Right lobe of liver (tissue), 4 donors: ENCODE results near the gene HBP1.

ENCODE experiments used
- POLR2A ChIP-seq: fragments of 450-650 bp; IDR thresholded peaks from one replicate; pipeline ENCODE4 v1.6.1; 2017; ENCODE audit warnings: antibody characterized with exemption, mild to moderate bottlenecking
- TF ChIP-seq, protein P1 (sequence below), 4 donors: fragments of 200-600 bp in 3 of 4; fragments of 450-650 bp in 1 of 4; IDR thresholded peaks; one replicate each; pipeline versions ENCODE4 v1.5.1 to v1.8.0; 2016 to 2022; ENCODE audit warnings: antibody characterized with exemption in 4 of 4, mild to moderate bottlenecking in 2 of 4
- donor health status: DM: no; HTN: no; CAD: no.
- donor health status: DM: no; HTN: no; CAD: no.
- donor health status: DM: no; HTN: yes; CAD: no.

GRCh38 chr7:107119376-107120105 lies 49.3 kb upstream of the HBP1 start:
- TF ChIP-seq, protein P1, sequence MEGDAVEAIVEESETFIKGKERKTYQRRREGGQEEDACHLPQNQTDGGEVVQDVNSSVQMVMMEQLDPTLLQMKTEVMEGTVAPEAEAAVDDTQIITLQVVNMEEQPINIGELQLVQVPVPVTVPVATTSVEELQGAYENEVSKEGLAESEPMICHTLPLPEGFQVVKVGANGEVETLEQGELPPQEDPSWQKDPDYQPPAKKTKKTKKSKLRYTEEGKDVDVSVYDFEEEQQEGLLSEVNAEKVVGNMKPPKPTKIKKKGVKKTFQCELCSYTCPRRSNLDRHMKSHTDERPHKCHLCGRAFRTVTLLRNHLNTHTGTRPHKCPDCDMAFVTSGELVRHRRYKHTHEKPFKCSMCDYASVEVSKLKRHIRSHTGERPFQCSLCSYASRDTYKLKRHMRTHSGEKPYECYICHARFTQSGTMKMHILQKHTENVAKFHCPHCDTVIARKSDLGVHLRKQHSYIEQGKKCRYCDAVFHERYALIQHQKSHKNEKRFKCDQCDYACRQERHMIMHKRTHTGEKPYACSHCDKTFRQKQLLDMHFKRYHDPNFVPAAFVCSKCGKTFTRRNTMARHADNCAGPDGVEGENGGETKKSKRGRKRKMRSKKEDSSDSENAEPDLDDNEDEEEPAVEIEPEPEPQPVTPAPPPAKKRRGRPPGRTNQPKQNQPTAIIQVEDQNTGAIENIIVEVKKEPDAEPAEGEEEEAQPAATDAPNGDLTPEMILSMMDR (IDR thresholded peaks at IDR 0.05) = no peak
- no peak for TF ChIP-seq POLR2A
